Femur (tissue), 1 donor: Measurements from ENCODE around the gene PNMA8C.
"Not testable (repeated sequence)": the region's sequence is repeated elsewhere in the genome, so short reads cannot be mapped to it uniquely, and the experiment has no call there.

Source experiments
- DNase-seq: peaks from one replicate; pipeline ENCODE4 v3.0.0-alpha.2; 2017

Gene PNMA8C

GRCh38 chr19:46411088-46411924 lies 17.4 kb downstream of the PNMA8C start:
- peak; percentile 31 for DNase-seq

- DNase-seq, result no peak
Measured at GRCh38 chr19:46410205-46411087, 18.3 kb downstream of the PNMA8C start.

- peak; percentile 22 for DNase-seq
Measured at GRCh38 chr19:46409191-46409590, 19.5 kb downstream of the PNMA8C start.

GRCh38 chr19:46408664-46409039 lies 20.1 kb downstream of the PNMA8C start:
- peak; percentile 57 for DNase-seq

- DNase-seq, result peak; percentile 45
Measured at GRCh38 chr19:46407856-46408663, 20.7 kb downstream of the PNMA8C start.

- DNase-seq, result peak; percentile 22
Measured at GRCh38 chr19:46406976-46407375, 21.8 kb downstream of the PNMA8C start.

- peak; percentile 65 for DNase-seq
Measured at GRCh38 chr19:46404753-46405468, 23.8 kb downstream of the PNMA8C start.

GRCh38 chr19:46404055-46404752 lies 24.5 kb downstream of the PNMA8C start:
- peak; percentile 80 for DNase-seq

GRCh38 chr19:46402725-46403124 lies 26.0 kb downstream of the PNMA8C start:
- DNase-seq, result peak; percentile 24

- not testable (repeated sequence) for DNase-seq
Measured at GRCh38 chr19:46397801-46398479, 30.8 kb downstream of the PNMA8C start.

- no peak for DNase-seq
Measured at GRCh38 chr19:46394402-46394797, 34.3 kb downstream of the PNMA8C start.

GRCh38 chr19:46393456-46394401 lies 35.0 kb downstream of the PNMA8C start:
- peak; percentile 25 for DNase-seq

GRCh38 chr19:46392837-46393236 lies 35.9 kb downstream of the PNMA8C start:
- no peak for DNase-seq

- DNase-seq, result peak; percentile 73
Measured at GRCh38 chr19:46392252-46392801, 36.4 kb downstream of the PNMA8C start.

- DNase-seq, result no peak
Measured at GRCh38 chr19:46391296-46392251, 37.2 kb downstream of the PNMA8C start.

GRCh38 chr19:46390866-46391265 lies 37.9 kb downstream of the PNMA8C start:
- peak; percentile 40 for DNase-seq

- no peak for DNase-seq
Measured at GRCh38 chr19:46390121-46390858, 38.4 kb downstream of the PNMA8C start.
